NCI-H460 (cell line): ENCODE results near the gene IL36G. TPM values are rescaled to one million over a fixed set of nuclear protein-coding genes. Genes with fewer than 3 reads are reported as not detected.

ENCODE experiments used
- DNase-seq: peaks from one replicate; pipeline ENCODE4 v3.0.0-alpha.2; 2016; ENCODE audit warnings: low read depth; ENCODE audit errors: extremely low read depth
- small RNA-seq, 2 experiments: library from RNA; depleted of rRNA; stranded (forward); fragments of <200 nt; gene quantifications; one replicate each; pipeline ENCODE3, GENCODE V24; 2014
- total RNA-seq: library from RNA; depleted of rRNA; stranded (reverse); fragments of >200 nt; shearing (Covaris generic); gene quantifications from 2 replicates; pipeline ENCODE4 v1.2.3, GENCODE V29; 2014; rRNA removed

IL36G gene
- total RNA-seq, 1 experiment from 2014 or later, result not detected

DNA sequence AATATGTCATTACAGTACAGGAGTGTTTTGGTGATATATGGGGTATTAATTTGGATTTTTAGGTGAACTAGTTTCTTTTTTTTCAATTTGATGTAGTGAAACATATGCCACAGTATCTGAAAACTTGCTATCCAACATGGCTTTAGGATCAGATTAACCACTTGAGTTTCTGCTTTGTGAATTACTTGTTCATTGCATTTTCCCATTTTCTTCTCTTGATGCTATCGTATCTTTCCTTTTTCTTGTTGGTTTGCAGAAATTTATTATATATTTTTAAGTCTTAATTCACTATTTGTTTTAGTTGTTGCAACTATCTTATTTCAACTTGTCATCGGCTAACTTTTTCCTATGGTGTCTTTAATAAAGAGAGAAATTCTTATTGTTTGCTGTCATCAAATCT, 36.3 kb downstream of the IL36G start:
- DNase-seq, result no peak

DNA sequence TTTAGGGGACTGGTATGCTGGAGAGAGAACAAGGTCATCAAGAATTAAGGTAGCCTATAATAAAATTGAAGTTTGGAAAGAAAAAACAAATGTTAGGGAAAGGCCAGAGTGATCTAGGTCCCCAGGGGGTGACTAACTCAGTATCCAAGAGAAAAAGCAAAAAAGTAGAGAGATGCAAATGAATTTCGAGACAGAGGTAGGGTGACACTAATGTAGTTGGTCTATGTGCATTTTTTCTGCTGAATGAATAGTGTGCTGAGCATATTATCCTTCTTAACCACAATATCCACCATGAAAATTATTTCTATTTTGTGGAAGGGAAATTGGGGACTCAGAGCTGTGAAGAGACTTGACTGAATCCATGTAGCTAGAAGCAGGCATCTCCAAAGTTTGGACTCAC, 37.2 kb downstream of the IL36G start:
- DNase-seq, result no peak

DNA sequence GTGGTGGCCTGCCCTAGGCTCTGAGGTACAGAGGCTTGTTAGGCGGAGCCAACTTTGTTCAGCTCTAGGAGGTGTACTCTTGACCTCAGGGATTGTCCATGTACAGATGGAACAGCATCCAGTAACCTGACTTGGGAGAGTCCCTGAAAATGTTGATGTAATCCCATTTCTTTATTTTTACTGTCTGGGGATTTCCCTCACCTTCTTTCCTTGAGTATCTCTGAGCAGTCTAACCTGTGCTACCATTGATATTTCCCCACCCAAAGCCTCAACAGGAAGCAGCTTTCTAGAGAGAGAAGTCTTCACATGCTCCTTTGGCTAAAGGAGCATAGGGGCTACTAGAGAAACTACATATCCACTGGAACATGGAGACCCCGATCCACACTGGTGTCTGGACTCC, 37.8 kb downstream of the IL36G start:
- DNase-seq, result no peak

DNA sequence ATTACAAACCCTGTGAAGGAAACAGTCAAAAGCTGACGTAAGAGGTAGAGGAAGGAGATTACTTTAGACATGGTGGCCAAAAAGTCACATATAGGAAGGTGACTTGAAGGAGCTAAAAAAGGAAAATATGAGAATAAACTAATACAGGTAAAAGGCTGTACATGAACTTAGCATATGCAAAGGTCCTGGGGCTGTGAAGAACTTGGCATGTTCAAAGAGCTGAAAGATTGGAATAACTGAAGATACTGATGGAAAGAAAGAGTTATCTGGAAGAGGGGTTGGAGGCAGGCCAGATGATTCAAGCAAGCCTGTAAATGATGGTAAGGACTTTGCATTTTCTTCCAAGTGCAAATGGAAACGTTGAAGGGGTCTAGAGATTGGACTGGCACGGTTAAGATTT, 40.7 kb downstream of the IL36G start:
- DNase-seq, result no peak

DNA sequence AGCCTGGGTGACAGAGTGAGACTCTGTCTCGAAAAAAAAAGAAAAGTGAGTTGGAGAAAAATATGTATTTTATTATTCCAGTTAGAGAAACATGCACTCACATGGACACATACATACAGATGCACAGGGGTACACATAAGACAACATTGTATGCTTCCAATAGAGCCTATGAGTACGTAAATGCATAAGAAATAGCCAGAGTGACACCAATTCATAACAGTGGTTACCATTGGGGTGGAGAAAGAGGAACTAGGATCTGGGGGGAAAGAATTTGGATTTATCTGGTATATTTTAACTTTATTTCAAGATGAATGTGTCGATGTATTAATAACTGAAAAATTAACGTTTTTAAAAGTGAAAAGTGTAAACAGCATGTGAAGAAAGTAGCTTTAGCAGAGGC, 43.5 kb downstream of the IL36G start:
- DNase-seq, result no peak

DNA sequence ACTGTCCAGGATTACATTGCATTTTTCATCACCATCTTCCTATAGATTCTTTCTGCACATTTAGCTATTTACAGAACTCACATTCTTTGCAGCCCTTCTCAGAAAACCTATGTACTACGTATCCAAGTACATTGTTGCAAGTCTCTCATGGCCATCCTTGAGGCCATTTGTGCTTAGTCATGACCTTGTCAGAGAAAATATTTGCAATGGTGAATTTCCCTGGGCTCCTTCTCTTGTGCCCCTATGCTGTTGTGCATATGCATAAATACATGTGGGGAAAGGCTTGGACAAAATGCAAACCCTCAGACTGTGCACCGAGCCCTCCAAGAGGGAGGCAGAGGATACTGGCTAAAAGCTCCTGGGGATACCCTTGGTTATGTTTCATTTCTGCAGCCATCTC, 47.0 kb downstream of the IL36G start:
- no peak for DNase-seq

DNA sequence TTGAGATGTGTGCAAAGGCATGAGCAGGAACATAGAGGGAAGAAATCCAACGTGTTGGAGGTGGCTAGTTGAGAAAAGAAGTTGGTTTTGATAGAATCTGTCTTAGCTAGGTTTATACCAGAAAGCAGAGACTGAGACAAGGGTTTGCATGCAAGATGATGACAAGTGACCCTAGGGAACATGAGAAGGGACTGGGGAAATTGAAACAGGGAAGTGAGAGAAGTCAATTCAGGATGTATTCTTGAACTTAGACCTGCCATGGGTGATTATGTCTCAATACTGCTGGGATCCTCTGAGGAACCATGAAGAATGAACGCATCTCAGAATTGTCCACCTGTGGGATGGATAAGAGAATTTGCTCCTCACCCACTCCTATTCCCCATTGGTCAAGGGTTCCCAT, 47.9 kb downstream of the IL36G start:
- DNase-seq, result no peak

DNA sequence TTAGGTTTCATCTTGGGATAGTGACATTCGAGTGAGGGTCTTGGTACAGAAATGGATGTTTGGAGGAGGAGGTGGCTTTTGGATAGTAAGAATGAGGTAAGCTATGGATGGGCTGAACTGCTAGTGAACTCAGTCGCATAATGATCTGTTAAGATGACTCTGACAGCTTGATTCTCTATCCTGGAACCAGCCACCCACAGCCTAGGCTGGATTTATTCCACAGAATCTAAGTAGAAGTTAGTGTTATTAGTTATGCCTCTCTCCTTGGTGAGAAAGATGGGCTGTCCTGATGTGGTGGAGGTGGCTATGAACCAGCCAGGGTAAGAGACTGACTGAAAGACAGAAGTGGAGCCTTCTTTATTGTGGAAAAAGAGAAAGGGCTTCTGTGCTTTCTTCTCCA, 49.9 kb downstream of the IL36G start:
- DNase-seq, result no peak

DNA sequence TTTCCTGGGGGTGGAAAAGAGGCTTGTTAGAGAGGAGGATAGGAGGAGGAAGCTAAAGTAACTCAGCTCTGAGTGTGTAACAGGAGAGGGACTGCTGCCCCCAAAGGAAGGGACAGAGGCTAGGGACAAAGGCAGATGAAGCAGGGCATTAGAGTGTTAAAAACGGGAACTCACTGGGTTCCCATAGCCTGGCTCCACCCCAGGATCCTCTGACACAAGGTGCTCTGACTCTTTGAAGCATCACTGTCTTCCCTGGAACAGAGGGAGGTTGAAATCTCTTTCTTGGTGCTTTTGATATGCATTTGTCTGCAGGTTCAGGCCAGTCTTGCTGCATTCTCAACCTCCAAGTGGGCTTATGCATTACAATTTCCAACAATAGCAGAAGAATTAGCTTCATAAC, 50.3 kb downstream of the IL36G start:
- no peak for DNase-seq

DNA sequence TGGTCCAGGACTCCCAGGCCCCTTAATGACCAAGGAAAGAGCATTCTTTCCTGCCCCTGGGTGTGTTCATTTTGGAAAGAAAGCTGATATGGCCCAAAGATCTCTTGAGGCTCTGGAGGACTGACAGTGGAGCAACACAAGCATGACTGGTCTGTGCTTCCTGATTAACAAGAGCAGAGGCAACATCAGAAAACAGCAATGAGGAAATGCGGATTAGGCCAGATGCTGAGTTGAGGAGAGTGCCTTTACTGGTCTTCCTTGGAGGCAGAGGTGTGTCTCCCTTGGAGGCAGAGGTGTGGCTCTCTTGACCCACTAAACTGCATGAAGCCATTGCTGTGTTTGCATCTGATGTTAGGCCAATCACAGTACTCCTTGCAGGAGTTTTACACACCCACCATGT, 54.9 kb downstream of the IL36G start:
- DNase-seq, result no peak

DNA sequence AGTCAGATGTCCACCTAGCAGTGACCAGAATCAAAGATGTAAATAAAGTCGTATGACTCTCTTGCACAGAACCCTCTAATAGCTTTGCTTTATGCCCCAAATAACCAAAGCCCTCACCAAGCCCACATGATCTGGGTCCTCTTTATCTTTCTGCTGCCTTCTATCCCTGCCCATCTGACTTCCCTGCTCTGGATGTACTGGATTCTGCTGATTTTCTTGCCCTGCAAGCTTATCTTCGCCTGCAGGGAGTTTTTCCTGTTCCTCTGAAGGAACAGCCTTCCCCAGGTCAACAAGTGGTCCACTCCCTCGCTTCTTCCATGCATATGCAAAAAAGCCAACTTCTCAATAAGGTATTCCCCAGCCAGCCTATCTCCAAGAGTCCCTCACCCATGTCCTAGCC, 56.2 kb downstream of the IL36G start:
- DNase-seq, result no peak

Small RNA genes within 50 kb of the gene (small RNA-seq; reads per million reads assigned to genes)
- 0 reads per million in 2 experiments for gene HMGN2P23

Other genes starting within 250 kb of the IL36G start
- 21.0 and 22.6 TPM in 2 replicates for gene CKAP2L, start 213.4 kb upstream of the IL36G start, total RNA-seq
- gene IL1A, start 193.5 kb upstream of the IL36G start, total RNA-seq, result 22.0 and 22.1 TPM in 2 replicates
- 2.2 and 2.5 TPM in 2 replicates for gene IL1B, start 141.2 kb upstream of the IL36G start, total RNA-seq
- 0.75 TPM in 1 of 2 replicates, not detected in the other for gene IL37, start 66.8 kb upstream of the IL36G start, total RNA-seq
- gene IL36A, start 27.5 kb downstream of the IL36G start, total RNA-seq, result not detected in 2 replicates
- not detected in 2 replicates for gene IL36B, start 74.9 kb downstream of the IL36G start, total RNA-seq
- not detected in 2 replicates for gene IL36RN, start 81.2 kb downstream of the IL36G start, total RNA-seq
- not detected in 2 replicates for gene IL1F10, start 90.0 kb downstream of the IL36G start, total RNA-seq
- gene IL1RN, start 149.6 kb downstream of the IL36G start, total RNA-seq, result not detected in 2 replicates
- 0.64 and 0.89 TPM in 2 replicates for gene PSD4, start 196.0 kb downstream of the IL36G start, total RNA-seq